Rectal smooth muscle tissue (tissue), 1 donor: Measurements from ENCODE around the gene CPNE7.

Experiments used
- H3K27ac ChIP-seq: one replicate; pipeline ENCODE4 v1.7.0; 2013; ENCODE audit warnings: low read depth, low read length, inconsistent platforms
- H3K27me3 ChIP-seq: one replicate; pipeline ENCODE4 v1.7.0; 2013; ENCODE audit warnings: low read length; ENCODE audit not compliant: control insufficient read depth, insufficient read depth
- H3K36me3 ChIP-seq: one replicate; pipeline ENCODE4 v1.7.0; 2013; ENCODE audit warnings: low read length; ENCODE audit not compliant: control insufficient read depth, insufficient read depth
- H3K4me1 ChIP-seq: one replicate; pipeline ENCODE4 v1.7.0; 2013; ENCODE audit warnings: low read length; ENCODE audit not compliant: control insufficient read depth, insufficient read depth
- H3K4me3 ChIP-seq: one replicate; pipeline ENCODE4 v1.7.0; 2013; ENCODE audit warnings: low read length
- H3K9ac ChIP-seq: one replicate; pipeline ENCODE4 v1.7.0; 2013; ENCODE audit warnings: low read length

The CPNE7 gene

GRCh38 chr16:89638455-89638854, 62.9 kb downstream of the CPNE7 start:
- Histone ChIP-seq H3K36me3 (no peaks in the 10 kb centered on the region), H3K9ac (no peak overlapping the region), H3K4me3 (no peak overlapping the region), H3K27ac (no peak overlapping the region), H3K4me1 (peaks cover 4% of the 10 kb centered on the region), H3K27me3 (peaks cover 2% of the 10 kb centered on the region)

GRCh38 chr16:89639385-89639784, 63.8 kb downstream of the CPNE7 start:
- Histone ChIP-seq H3K36me3 (no peaks in the 10 kb centered on the region), H3K27ac (no peak overlapping the region), H3K4me1 (peaks cover 4% of the 10 kb centered on the region), H3K27me3 (no peaks in the 10 kb centered on the region), H3K4me3 (no peak overlapping the region), H3K9ac (no peak overlapping the region)

GRCh38 chr16:89641458-89642119, 66.0 kb downstream of the CPNE7 start:
- H3K4me3 ChIP-seq, result no peak overlapping the region
- no peak overlapping the region for H3K9ac ChIP-seq
- H3K27me3 ChIP-seq, result no peaks in the 10 kb centered on the region
- H3K27ac ChIP-seq, result no peak overlapping the region
- peaks cover 4% of the 10 kb centered on the region for H3K4me1 ChIP-seq
- H3K36me3 ChIP-seq, result peaks cover 16% of the 10 kb centered on the region

GRCh38 chr16:89642574-89642973, 67.0 kb downstream of the CPNE7 start:
- peaks cover 4% of the 10 kb centered on the region for H3K4me1 ChIP-seq
- H3K27me3 ChIP-seq, result no peaks in the 10 kb centered on the region
- no peak overlapping the region for H3K4me3 ChIP-seq
- H3K9ac ChIP-seq, result no peak overlapping the region
- no peak overlapping the region for H3K27ac ChIP-seq
- H3K36me3 ChIP-seq, result peaks cover 22% of the 10 kb centered on the region

- Histone ChIP-seq H3K4me3 (no peak overlapping the region), H3K4me1 (peaks cover 4% of the 10 kb centered on the region), H3K36me3 (peaks cover 22% of the 10 kb centered on the region), H3K9ac (no peak overlapping the region), H3K27me3 (no peaks in the 10 kb centered on the region), H3K27ac (no peak overlapping the region)
Observed at GRCh38 chr16:89643769-89644300, 68.3 kb downstream of the CPNE7 start.

- no peak overlapping the region for H3K27ac ChIP-seq
- H3K9ac ChIP-seq, result no peak overlapping the region
- no peaks in the 10 kb centered on the region for H3K27me3 ChIP-seq
- H3K4me3 ChIP-seq, result no peak overlapping the region
- peaks cover 4% of the 10 kb centered on the region for H3K4me1 ChIP-seq
- peaks cover 22% of the 10 kb centered on the region for H3K36me3 ChIP-seq
Observed at GRCh38 chr16:89645122-89645521, 69.6 kb downstream of the CPNE7 start.

- Histone ChIP-seq H3K9ac (no peak overlapping the region), H3K4me3 (no peak overlapping the region), H3K27ac (no peak overlapping the region), H3K27me3 (no peaks in the 10 kb centered on the region), H3K4me1 (no peaks in the 10 kb centered on the region), H3K36me3 (peaks cover 25% of the 10 kb centered on the region)
Observed at GRCh38 chr16:89646270-89646669, 70.7 kb downstream of the CPNE7 start.
